Measurements from ENCODE around the gene STOML1.

The STOML1 gene

DNA sequence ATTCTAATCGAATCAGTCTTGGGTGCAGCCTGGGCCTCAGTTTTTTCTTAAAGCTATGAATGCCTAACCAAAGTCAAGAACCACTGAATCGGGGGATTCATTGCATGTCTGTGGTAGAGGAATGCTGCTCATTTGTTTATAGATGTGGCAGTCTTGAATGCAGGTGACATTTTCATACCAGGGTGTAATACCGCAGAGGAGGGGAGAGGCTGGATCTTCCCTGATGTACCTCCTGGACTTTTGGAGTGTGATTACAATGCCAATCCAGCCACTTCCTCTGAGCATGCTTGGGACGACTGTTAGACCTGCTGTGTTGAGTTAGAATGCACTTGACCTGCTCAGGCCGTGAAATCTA is 47.5 kb upstream of the STOML1 start:
- Histone ChIP-seq H3K36me3 (ENCODE audit: insufficient read depth, low read length) (no peaks in the 10 kb centered on the region; the same call in 1 of the 2 replicates), H3K79me2 (ENCODE audit: insufficient read depth, low read length) (no peaks in the 10 kb centered on the region), H4K20me1 (ENCODE audit: insufficient read depth, low read length) (no peaks in the 10 kb centered on the region), H3K4me1 (ENCODE audit: insufficient read depth, low read length, severe bottlenecking) (no peaks in the 10 kb centered on the region), H3K27ac (ENCODE audit: low read depth, low read length, poor library complexity, severe bottlenecking) (no peak overlapping the region), H3K9ac (ENCODE audit: low read length) (no peak overlapping the region), H3K27me3 (ENCODE audit: insufficient read depth, low read length) (no peaks in the 10 kb centered on the region; the same call in 1 of the 2 replicates), H3K9me2 (ENCODE audit: low read depth, low read length) (no peaks in the 10 kb centered on the region), H3K9me3 (ENCODE audit: low read length) (no peaks in the 10 kb centered on the region), H2AFZ (ENCODE audit: low read length) (no peak overlapping the region), H3F3A (ENCODE audit: insufficient read depth, low read length) (no peaks in the 10 kb centered on the region), H3K4me2 (ENCODE audit: low read length) (no peak overlapping the region), H3K4me3 (ENCODE audit: low read depth, low read length, poor library complexity, severe bottlenecking) (no peak overlapping the region)
- TF ChIP-seq, protein P1, sequence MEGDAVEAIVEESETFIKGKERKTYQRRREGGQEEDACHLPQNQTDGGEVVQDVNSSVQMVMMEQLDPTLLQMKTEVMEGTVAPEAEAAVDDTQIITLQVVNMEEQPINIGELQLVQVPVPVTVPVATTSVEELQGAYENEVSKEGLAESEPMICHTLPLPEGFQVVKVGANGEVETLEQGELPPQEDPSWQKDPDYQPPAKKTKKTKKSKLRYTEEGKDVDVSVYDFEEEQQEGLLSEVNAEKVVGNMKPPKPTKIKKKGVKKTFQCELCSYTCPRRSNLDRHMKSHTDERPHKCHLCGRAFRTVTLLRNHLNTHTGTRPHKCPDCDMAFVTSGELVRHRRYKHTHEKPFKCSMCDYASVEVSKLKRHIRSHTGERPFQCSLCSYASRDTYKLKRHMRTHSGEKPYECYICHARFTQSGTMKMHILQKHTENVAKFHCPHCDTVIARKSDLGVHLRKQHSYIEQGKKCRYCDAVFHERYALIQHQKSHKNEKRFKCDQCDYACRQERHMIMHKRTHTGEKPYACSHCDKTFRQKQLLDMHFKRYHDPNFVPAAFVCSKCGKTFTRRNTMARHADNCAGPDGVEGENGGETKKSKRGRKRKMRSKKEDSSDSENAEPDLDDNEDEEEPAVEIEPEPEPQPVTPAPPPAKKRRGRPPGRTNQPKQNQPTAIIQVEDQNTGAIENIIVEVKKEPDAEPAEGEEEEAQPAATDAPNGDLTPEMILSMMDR (IDR thresholded peaks at IDR 0.05; ENCODE audit: low read length) = no peak
- no peak for TF ChIP-seq EZH2 (IDR thresholded peaks at IDR 0.05; ENCODE audit: borderline replicate concordance, low read length)

DNA sequence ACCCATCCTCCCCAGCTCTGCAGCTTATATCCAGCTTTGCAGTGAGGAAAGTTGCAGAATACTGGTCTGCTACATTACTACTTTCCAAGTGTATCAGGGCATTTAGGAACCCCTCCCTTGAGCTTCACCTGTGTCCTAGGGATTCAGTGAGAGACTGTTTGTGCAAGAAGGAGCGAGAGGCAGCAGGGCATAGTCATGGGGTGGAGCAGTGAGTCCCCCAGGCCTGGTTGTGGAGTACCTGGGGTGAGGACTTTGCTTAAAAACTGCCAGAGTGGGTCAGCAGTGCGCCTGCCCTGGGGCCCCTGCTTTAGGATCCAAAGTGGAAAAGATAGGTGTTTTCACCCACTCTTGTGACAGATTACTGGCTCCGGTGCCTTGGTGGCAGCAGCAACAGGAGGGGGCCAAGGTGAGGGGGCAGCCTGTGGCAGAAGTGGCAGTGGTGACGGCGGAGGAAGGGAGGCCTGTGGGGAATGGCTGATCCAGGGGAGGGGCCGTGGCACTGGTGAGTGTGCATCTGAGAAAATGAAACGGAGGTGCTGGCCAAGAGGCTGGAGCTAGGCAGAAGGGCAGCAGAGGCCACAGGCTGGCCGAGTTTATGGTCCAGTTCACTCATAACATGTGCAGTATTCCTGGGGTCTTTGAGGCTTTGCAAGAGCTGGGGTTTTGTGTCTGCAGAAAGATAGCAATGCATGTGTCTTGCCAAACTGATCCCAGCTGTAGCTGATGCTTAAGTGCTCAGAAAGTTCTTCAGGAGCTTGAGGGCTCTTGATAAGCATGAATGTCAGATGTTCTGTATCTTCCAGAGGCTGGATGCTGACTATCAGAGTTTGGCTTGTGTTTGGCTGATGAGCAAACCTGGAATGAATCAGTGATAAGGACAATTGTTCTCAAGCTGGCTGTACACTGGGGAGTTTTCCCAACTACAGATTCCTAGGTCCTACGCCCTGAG is 46.9 kb upstream of the STOML1 start:
- no peak overlapping the region for H3K4me3 ChIP-seq (ENCODE audit: low read depth, low read length, poor library complexity, severe bottlenecking)
- H3K9me3 ChIP-seq (ENCODE audit: low read length) = no peaks in the 10 kb centered on the region
- H3K9me2 ChIP-seq (ENCODE audit: low read depth, low read length) = no peaks in the 10 kb centered on the region
- no peak overlapping the region for H3K27ac ChIP-seq (ENCODE audit: low read depth, low read length, poor library complexity, severe bottlenecking)
- no peaks in the 10 kb centered on the region for H3K4me1 ChIP-seq (ENCODE audit: insufficient read depth, low read length, severe bottlenecking)
- no peaks in the 10 kb centered on the region for H3K79me2 ChIP-seq (ENCODE audit: insufficient read depth, low read length)
- H3F3A ChIP-seq (ENCODE audit: insufficient read depth, low read length) = no peaks in the 10 kb centered on the region
- no peak overlapping the region for H2AFZ ChIP-seq (ENCODE audit: low read length)
- no peak overlapping the region for H3K4me2 ChIP-seq (ENCODE audit: low read length)
- no peak overlapping the region for H3K9ac ChIP-seq (ENCODE audit: low read length)
- H4K20me1 ChIP-seq (ENCODE audit: insufficient read depth, low read length) = no peaks in the 10 kb centered on the region
- no peak for TF ChIP-seq EZH2 (IDR thresholded peaks at IDR 0.05; ENCODE audit: borderline replicate concordance, low read length)
- TF ChIP-seq, protein P1 (IDR thresholded peaks at IDR 0.05; ENCODE audit: low read length) = no peak
- H3K36me3 ChIP-seq (ENCODE audit: insufficient read depth, low read length) = no peaks in the 10 kb centered on the region; the same call in 1 of the 2 replicates
- no peaks in the 10 kb centered on the region; the same call in 1 of the 2 replicates for H3K27me3 ChIP-seq (ENCODE audit: insufficient read depth, low read length)

DNA sequence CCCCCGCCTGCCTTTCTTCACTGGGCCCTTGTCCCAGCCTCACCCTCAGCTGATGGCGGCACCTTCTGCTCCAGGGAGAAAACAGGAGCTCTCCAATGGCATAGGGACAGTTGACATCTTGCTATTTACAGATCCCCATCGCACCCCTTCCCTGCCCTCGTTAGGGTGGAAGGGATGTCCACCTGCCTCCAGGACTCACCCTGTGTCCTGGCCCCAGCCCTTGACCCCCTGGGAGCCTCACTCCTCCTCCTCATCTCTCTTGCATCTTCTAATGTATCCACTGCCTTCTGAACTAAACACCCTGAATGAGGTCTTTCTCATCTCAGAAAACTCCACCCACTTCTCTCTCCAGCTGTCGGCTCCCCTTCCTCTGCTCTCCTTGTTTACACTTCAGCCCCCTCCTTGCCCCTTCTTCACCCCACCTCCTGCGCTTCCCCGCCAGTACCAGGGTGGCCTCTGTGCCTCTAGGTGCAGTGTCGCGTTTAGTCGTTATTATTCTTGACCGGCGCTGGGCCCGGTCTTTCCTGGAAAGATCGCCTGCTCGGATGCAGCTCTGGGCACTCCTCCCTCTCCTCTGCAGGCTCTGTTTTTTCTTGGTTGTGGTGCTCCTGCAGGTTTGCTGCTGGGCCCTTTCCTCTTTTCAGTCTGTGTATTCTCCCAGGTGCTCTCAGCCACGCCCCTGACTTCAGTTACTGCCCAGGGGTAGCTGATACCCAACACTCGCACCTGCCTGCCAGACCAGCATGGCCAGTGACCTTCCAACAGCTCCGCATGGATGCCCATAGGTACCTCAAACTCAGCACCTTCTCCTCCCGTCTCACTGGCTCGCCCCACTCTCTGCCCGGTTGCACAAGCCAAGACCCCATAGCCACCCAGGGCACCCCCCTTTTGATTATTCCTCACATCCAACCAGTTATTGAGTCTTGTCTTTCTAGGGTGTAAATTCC is 45.3 kb upstream of the STOML1 start:
- Histone ChIP-seq H2AFZ (ENCODE audit: low read length) (no peak overlapping the region), H3K4me1 (ENCODE audit: insufficient read depth, low read length, severe bottlenecking) (no peaks in the 10 kb centered on the region), H3K27me3 (ENCODE audit: insufficient read depth, low read length) (no peaks in the 10 kb centered on the region; the same call in 1 of the 2 replicates), H3K4me2 (ENCODE audit: low read length) (no peak overlapping the region), H3K9me3 (ENCODE audit: low read length) (no peaks in the 10 kb centered on the region), H3K27ac (ENCODE audit: low read depth, low read length, poor library complexity, severe bottlenecking) (no peak overlapping the region), H4K20me1 (ENCODE audit: insufficient read depth, low read length) (no peaks in the 10 kb centered on the region), H3K4me3 (ENCODE audit: low read depth, low read length, poor library complexity, severe bottlenecking) (no peak overlapping the region), H3K9me2 (ENCODE audit: low read depth, low read length) (no peaks in the 10 kb centered on the region), H3K9ac (ENCODE audit: low read length) (no peak overlapping the region), H3K79me2 (ENCODE audit: insufficient read depth, low read length) (no peaks in the 10 kb centered on the region), H3K36me3 (ENCODE audit: insufficient read depth, low read length) (no peaks in the 10 kb centered on the region; the same call in 1 of the 2 replicates), H3F3A (ENCODE audit: insufficient read depth, low read length) (no peaks in the 10 kb centered on the region)
- TF ChIP-seq, protein P1 (IDR thresholded peaks at IDR 0.05; ENCODE audit: low read length) = no peak
- TF ChIP-seq EZH2 (IDR thresholded peaks at IDR 0.05; ENCODE audit: borderline replicate concordance, low read length) = no peak
